Astrocyte of the cerebellum (primary cell): ENCODE data around the gene TNFRSF18.

Source experiments
- DNase-seq: peaks from one replicate; pipeline ENCODE4 v3.0.0-alpha.2; 2011; ENCODE audit warnings: low read depth
- H3K4me3 ChIP-seq: 2 replicates; pipeline ENCODE4 v1.5.1; 2011; ENCODE audit warnings: mild to moderate bottlenecking, low read depth, low read length, moderate library complexity
- in situ Hi-C: cut with HindIII; loops from 2 replicates; pipeline ENCODE4 v1.10.0; 2017; ENCODE audit warnings: low sequenced_read_pairs
- TF ChIP-seq, protein P1 (sequence below): IDR thresholded peaks from 2 replicates; pipeline ENCODE4 v1.5.1; 2012; ENCODE audit warnings: low read length, low read depth, moderate library complexity, mild to moderate bottlenecking; ENCODE audit errors: missing control alignments

The TNFRSF18 gene

DNA sequence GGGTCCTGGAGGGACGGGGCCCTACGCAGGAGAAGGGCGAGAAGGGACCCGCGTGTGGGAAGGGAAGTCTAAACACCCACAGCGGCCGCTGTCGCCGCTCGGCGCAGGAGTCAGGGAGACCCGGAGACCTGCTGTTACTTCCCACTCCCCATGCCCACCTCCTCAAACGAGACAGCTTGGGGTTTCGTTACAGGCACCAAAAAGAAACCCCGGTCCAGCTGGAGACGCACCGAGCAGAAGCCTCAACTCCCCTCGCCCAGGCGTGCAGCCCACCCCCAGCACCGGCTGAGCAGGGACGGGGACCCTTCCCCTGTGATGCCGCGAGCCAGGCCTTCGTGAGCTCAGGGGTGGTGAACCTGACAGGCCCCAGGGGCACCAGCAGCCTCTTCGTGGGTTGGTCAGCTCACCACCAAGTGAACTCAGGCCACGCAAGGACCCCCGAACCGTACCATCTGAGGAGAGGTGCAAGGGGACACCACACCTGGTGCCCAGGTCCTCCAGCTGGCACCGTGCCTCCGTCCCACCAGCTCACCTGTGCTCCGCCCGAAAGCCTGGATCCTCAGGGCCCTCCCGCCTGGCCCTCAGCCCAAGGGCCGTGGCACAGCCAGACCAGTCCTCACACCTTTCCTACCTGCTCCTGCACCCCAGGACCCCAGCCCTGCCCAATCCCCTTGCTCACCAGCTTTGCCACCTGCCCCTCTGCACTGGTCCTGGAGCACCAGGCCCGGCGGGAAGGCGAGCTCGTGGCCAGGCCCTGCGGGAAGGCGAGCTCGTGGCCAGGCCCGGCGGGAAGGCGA lies 20.4 kb upstream of the TNFRSF18 start:
- no peak overlapping the region for H3K4me3 ChIP-seq
- in situ Hi-C loops = no loop called here
- TF ChIP-seq, protein P1, sequence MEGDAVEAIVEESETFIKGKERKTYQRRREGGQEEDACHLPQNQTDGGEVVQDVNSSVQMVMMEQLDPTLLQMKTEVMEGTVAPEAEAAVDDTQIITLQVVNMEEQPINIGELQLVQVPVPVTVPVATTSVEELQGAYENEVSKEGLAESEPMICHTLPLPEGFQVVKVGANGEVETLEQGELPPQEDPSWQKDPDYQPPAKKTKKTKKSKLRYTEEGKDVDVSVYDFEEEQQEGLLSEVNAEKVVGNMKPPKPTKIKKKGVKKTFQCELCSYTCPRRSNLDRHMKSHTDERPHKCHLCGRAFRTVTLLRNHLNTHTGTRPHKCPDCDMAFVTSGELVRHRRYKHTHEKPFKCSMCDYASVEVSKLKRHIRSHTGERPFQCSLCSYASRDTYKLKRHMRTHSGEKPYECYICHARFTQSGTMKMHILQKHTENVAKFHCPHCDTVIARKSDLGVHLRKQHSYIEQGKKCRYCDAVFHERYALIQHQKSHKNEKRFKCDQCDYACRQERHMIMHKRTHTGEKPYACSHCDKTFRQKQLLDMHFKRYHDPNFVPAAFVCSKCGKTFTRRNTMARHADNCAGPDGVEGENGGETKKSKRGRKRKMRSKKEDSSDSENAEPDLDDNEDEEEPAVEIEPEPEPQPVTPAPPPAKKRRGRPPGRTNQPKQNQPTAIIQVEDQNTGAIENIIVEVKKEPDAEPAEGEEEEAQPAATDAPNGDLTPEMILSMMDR = no peak
- DNase-seq = no peak

DNA sequence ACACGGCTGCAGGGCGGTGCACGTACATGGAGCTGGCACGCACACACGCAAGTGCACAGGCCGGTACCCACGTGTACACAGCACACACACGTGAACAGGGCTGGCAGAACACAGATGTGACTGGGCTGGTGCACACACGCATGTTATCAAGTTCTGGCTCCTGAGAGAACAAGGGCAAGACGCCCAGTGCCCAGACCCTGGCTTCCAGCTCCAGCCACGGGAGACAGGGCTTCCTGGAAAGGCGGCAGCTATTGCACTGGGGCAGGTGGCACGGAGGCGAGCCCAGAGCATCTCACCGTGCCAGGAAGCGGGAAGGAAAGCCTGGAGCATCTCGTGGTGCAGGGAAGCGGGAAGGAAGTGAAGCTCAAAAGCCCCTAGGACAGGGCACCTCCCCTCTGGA lies 19.5 kb upstream of the TNFRSF18 start:
- TF ChIP-seq, protein P1 = no peak
- in situ Hi-C loops = no loop called here
- no peak overlapping the region for H3K4me3 ChIP-seq
- DNase-seq = no peak

DNA sequence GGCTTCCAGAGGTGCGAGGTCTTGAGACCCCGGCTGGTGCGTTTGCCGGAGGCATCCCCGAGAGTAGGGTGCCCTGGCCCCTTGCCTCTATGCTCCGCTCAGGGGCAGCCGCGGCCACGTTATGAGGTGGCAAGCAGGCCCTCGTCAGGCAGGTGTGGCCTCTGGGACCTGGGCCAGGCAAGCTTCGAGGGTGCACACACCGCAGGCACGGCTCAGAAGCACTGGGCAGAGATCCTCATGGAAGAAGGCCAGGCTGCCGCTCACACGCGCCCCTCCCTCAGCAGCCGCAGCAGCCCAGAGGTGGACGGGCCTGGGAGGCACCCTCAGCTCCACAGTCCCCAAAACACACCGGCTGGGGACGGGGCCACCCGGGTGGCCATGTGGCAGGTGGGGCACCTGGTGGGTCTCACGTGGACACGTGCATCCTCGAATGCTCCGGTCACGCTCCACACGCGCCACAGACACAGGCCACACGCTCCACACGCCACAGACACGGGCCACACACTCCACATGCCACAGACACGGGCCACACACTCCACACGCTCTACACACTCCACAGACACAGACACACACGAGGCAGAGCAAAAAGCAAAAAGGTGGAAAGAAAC lies 18.9 kb upstream of the TNFRSF18 start:
- DNase-seq = no peak
- H3K4me3 ChIP-seq = no peak overlapping the region
- in situ Hi-C loops = no loop called here
- TF ChIP-seq, protein P1 = no peak

DNA sequence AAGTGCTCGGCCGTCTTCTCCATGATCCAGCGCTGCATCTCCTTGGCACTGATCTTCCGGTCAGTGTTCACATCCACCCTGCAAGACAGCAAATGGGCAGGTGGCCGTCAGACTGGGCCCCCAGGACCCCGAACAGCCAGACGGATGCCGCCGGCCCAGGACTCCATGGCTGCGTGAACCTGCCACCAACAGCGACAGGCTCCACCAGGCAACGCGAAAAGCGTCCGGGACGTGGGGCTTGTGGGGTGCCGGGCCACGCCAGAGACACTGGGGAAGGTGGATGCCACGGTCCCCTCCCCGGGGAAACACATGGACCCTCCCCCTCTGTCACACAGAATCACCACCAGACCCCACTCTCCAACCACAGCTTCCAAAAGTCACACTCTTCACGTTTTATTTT lies 17.5 kb upstream of the TNFRSF18 start:
- DNase-seq = no peak
- in situ Hi-C loops = no loop called here
- TF ChIP-seq, protein P1 = no peak
- no peak overlapping the region for H3K4me3 ChIP-seq

DNA sequence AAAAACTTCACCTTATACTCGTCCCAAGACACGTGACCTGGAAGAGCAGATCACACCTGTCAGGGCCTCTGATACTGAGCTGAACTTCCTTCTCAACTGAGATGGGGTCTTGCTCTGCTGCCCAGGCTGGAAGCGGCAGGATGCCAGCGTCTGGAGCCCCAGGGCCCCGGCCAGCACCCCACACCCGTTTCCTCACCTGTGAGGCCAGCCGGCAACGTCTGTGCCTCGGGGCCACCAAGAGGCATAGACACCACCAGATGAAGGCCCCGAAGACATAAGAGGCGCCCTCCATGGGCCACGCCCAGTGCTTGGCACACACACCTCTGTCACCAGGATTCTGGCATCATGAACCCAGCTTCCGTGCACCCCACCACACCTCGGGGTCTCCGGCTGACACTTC lies 16.9 kb upstream of the TNFRSF18 start:
- H3K4me3 ChIP-seq = no peak overlapping the region
- in situ Hi-C loops = no loop called here
- TF ChIP-seq, protein P1 = no peak
- DNase-seq = no peak

DNA sequence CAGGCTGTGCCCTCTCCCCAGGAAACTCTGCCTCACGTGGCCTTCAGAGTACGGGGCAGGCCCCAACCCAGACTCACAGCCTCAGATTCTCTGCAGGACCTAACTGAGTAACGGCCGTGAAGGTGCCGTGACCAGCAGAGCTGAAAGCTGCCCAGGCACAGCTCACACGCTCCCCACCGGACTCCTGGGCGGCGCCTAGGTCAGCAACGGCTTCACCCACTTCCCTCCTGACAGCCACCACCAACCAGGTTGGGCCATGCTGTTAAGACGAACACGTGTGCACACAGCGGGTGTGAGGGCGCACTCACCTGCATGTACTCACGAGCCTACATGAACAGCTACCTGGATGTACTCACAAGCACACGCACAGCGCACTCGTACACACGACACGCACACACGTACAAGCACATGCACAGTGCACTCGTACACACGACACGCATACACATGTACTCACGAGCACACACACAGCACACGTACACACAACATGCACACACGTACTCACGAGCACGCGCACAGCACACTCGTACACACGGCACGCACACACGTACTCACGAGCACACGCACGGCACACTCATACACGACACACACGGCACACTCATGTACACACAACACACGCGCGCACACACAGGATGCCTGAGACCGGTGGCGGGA lies 16.3 kb upstream of the TNFRSF18 start:
- in situ Hi-C loops = no loop called here
- TF ChIP-seq, protein P1 = no peak
- H3K4me3 ChIP-seq = no peak overlapping the region
- no peak for DNase-seq
